GM21825 (cell line): Measurements from ENCODE around the gene LRRC14B.
"Not testable (repeated sequence)": the region's sequence is repeated elsewhere in the genome, so short reads cannot be mapped to it uniquely, and the experiment has no call there.

Experiments used
- ATAC-seq: cut with Tn5 transposase; IDR thresholded peaks from one replicate; pipeline ENCODE4 v1.9.1; 2021; ENCODE audit warnings: mild to moderate bottlenecking, moderate library complexity; ENCODE audit not compliant: unreplicated experiment

Gene LRRC14B

GRCh38 chr5:159448-160172 lies 31.7 kb upstream of the LRRC14B start:
- ATAC-seq, result no peak

DNA sequence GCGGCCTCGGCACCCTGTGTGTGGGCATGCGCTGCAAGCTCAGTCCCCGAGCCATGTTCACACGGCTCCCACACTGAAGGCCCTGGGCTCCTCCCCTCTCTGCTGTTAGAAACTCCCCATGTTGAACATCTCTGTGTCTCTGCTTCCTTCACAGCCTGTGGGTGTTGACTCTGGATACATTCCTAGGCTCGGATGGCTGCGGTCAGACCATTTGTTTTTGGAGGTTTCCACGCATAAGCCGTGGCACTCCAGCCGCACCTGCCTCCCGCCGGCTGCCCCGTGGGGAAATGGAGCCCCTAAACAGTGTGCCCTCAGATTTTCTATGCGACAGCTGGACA lies 31.2 kb upstream of the LRRC14B start:
- no peak for ATAC-seq

DNA sequence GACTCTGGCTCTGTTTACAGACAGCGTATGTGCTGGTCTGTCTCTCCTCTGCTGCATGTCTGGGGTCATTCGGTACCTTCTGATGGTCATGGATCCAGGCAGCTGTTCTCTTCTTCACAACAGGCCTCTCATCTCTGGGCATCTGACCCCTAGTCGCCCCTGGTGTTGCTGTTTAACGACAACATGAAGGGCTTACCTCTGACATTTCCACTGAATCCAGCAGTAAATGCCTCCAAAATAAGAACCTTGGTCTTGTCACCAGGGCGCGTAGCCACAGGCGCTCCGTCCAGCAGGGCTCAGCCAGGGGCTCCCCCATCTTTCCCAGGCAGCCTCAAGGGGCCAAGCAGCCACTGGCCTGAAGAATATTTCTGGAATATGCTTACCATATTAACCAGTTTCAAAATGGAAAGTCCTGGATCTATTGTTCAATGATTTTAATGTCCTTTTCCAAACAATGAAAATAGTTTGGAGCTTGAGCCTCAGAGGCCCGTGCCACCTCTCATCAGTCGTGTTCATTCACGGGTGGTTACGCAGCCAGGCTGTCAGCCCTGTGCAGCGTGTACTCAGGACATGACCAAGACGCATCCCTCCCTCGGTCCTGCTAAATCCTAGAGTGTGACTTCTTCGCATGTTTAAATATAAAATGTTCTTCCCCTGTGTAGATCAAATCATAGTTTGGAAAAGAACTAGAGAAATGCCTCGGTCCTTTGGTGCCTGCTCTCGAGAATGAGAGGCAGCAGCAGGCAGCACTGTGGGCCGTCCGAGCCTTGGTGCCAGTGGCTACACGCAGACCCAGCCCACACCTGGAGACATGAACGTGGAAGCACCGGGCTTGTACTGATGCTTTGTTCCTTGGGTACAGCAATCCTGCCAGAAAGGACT lies 30.1 kb upstream of the LRRC14B start:
- no peak for ATAC-seq

DNA sequence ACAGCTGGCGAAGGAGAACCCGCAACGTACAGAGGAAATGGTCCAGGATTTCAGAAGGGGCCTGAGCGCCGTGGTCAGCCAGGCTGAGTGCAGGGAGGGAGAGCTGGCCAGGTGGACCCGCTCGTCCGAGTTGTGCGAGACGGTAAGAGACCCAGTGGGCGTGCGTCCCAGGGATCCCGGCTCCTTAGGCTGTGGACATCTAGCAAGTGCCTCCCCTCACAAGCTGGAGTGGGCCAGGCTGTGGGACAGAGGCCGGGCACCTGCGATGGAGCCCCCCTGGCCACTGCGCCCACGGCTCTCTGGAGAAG lies 29.5 kb upstream of the LRRC14B start:
- ATAC-seq, result no peak

GRCh38 chr5:162190-162564 lies 29.1 kb upstream of the LRRC14B start:
- ATAC-seq, result no peak

DNA sequence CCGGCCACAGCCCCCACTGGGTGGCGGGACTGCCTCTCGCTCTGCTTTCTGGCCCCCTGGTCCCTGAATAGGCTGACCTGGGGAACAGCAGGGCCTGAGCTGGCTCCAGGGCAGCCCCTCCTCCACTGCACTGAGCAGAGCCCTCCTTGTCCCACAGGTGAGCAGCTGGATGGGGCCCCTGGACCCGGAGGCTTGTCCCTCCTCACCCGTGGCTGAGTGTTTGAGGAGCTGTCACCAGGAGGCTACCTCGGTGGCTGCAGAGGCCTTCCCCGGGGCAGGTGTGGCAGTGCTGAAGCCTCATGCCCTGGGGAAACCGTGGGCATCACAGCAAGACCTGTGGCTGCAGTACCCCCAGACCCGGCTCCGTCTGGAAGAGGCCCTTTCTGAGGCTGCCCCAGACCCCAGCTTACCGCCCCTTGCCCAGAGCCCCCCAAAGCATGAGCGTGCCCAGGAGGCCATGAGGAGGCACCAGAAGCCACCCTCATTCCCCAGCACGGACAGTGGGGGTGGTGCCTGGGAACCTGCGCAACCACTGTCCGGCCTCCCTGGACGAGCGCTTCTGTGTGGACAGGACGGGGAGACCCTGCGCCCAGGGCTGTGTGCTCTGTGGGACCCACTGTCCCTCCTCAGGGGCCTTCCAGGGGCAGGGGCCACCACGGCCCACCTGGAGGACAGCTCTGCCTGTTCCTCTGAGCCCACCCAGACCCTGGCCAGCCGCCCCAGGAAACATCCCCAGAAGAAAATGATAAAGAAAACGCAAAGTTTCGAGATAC lies 28.5 kb upstream of the LRRC14B start:
- no peak for ATAC-seq

GRCh38 chr5:163338-163620 lies 28.0 kb upstream of the LRRC14B start:
- no peak for ATAC-seq

- no peak for ATAC-seq
Observed at GRCh38 chr5:163841-164240, 27.5 kb upstream of the LRRC14B start.

GRCh38 chr5:164244-164643 lies 27.1 kb upstream of the LRRC14B start:
- no peak for ATAC-seq

DNA sequence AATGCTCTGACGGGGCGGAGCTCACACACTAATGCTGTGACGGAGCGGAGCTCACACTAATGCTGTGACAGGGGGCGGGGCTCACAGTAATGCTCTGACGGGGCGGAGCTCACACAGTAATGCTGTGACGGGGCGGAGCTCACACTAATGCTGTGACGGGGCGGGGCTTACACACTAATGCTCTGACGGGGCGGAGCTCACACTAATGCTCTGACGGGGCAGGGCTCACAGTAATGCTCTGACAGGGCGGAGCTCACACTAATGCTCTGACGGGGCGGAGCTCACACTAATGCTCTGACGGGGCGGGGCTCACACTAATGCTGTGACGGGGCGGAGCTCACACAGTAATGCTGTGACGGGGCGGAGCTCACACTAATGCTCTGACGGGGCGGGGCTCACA lies 26.5 kb upstream of the LRRC14B start:
- ATAC-seq, result not testable (repeated sequence)

DNA sequence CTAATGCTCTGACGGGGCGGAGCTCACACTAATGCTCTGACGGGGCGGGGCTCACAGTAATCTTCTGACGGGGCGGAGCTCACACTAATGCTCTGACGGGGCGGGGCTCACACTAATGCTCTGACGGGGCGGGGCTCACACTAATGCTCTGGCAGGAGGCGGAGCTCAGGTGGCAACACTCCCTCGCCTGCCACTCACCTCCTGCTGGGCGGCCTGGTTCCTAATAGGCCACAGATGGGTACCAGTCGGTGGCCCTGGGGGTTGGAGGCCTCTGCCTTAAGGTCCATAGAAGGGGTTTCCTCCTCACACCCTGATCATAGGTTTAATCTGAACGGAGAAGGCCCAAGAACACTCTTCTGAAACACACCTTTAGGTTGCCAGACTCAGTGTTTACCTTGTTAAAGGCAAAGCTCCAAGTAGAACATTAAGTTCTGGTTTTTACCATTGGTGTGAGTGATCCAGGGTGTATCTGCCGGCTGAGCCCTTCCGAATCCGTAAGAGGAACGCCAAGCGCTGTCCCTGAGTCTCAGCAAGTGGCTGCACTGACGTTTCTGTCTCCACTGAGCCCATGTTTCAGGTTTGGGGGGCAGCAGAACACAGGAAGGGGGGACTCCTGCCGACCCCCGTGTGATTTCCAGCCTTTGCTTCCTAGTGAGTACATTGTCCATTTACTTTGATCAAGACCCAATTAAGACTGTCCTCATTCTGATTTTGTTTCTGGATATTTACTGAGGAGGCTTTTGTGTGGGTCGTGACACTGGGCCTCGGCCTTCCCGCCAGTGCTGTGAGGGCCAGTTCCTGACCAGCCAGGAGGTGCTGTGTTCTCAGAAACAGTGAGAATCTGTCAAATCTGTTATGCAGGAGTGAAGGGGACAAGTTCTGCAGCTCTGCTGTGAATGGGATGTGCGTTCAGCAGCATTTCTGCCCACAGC lies 24.6 kb upstream of the LRRC14B start:
- ATAC-seq, result no peak

DNA sequence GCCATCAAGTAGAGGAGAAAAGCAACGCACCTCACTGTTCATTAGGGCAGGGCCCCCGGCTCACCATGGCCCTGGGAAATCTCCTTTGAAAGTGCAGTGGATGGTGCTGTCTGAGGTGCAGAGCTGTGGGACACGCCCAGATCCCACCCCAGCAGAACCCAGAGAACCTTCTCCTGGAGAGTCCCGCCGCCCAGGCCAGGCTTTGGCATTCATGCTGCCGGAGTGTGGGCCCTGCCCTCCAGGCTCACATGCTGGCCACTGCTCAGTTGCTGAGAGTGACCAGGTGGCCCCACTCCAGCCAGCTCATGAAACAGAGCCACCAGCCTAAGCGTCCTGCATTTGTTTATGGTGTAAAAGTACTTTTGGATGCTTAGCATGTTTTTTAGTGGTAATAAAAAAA lies 23.8 kb upstream of the LRRC14B start:
- ATAC-seq, result no peak

DNA sequence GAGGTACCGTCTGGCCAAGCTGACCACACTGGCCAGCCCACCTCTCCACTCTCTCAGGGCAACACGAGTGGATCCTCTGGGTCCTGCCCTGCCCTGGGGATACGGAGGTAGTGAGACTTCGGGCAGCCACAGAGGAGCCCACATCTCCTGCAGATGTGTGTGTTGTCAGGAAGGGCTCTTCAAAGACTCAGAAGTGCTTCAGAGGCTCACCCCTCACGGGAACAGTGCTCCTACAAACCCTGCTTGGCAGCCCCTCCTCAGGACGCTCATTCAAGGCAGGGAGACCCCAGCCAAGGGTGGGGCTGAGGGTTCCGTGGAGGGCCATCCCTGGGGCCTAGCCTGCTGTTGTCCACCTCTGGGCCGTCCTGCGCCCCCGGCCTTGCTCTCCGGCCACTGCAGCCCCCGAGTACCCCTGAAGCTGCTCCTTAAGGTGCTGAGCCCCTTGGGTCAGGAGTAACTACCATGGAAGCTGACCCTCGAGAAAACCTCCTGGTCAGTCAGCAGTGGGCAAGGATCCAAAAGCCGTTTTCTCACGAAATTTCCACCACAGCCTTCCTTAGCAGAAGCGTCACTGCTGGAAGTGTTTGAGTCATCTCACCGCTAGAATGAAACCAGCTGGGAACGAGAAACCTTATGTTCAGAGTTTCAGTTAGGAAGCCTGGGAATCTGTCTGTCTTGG lies 23.2 kb upstream of the LRRC14B start:
- no peak for ATAC-seq

GRCh38 chr5:169071-169727 lies 22.1 kb upstream of the LRRC14B start:
- no peak for ATAC-seq

GRCh38 chr5:169728-170094 lies 21.6 kb upstream of the LRRC14B start:
- ATAC-seq, result no peak

- ATAC-seq, result no peak
Observed at GRCh38 chr5:170971-171800, 20.1 kb upstream of the LRRC14B start.

DNA sequence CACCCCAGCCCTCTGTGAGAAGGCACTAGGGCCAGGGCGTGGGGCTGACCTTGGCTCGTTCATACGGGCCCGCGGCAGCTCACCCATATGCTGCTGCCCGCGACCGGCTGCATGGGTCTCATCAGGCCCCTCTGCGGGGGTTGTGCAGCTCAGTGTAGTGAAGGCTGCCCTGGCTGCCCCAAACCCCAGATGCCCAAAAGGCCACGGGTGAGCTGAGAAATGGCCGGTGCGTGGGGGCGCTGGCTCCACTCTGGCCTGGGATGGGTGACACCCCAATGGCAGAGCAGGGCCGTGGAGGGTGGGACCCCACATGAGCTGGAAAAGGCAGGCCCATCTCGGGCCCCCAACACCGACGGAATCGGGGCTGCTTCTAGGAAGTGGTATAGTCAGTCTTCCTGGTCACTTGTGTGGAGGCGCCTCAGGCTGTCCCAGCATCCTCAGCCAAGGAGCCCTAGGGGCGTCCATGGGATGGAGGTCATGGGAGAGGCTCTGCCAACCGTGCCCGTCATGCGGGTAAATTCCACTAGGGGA lies 19.4 kb upstream of the LRRC14B start:
- no peak for ATAC-seq

- no peak for ATAC-seq
Observed at GRCh38 chr5:172421-172820, 18.9 kb upstream of the LRRC14B start.

DNA sequence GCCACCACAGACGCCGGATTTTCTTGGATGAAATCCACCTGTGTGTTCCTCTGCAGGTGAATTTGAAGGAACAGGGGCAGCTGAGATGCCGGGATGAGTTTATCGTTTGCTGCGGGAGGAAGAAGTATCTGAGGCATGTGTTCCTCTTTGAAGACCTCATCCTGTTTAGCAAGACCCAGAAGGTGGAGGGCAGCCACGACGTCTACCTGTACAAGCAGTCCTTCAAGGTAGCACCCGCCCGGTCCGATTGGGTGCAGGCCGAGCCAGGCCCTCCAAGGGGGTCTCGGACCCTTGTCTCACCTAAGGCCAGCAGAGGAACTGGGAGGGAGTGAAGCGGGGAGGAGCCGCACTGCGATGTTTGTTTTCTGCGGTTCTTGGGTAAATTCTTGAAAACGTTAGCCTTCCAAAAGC lies 18.4 kb upstream of the LRRC14B start:
- ATAC-seq, result no peak
